Smooth muscle cell (in vitro differentiated cells): ENCODE results near the gene FASTK. TPM values are rescaled to one million over a fixed set of nuclear protein-coding genes. Genes with fewer than 3 reads are reported as not detected.

Source experiments
- DNase-seq: peaks from one replicate; lab custom pipeline; 2025; ENCODE audit not compliant: unreplicated experiment; lab: John Stamatoyannopoulos, UW
- H2AFZ ChIP-seq: fragments of 200-600 bp; sonication (generic); 2 replicates; pipeline ENCODE4 v1.6.0; 2016; ENCODE audit warnings: antibody characterized with exemption, low read depth, mild to moderate bottlenecking
- H3F3A ChIP-seq: fragments of 200-600 bp; sonication (generic); 2 replicates; pipeline ENCODE4 v1.6.0; 2017; ENCODE audit warnings: antibody characterized with exemption, low read depth
- H3K27ac ChIP-seq: fragments of 200-600 bp; sonication (generic); 2 replicates; pipeline ENCODE4 v1.5.1; 2016; ENCODE audit warnings: low read depth, mild to moderate bottlenecking
- H3K27me3 ChIP-seq: fragments of 200-600 bp; sonication (generic); 2 replicates; pipeline ENCODE4 v1.6.1; 2016; ENCODE audit warnings: low read depth, mild to moderate bottlenecking
- H3K36me3 ChIP-seq: fragments of 200-600 bp; sonication (generic); 2 replicates; pipeline ENCODE4 v1.5.1; 2016; ENCODE audit warnings: low read depth
- H3K4me1 ChIP-seq: fragments of 200-600 bp; sonication (generic); 2 replicates; pipeline ENCODE4 v1.5.1; 2016; ENCODE audit warnings: low read depth
- H3K4me2 ChIP-seq: fragments of 200-600 bp; sonication (generic); 2 replicates; pipeline ENCODE4 v1.6.0; 2016; ENCODE audit warnings: mild to moderate bottlenecking
- H3K4me3 ChIP-seq: fragments of 200-600 bp; sonication (generic); 2 replicates; pipeline ENCODE4 v1.5.1; 2016; ENCODE audit warnings: mild to moderate bottlenecking
- H3K79me2 ChIP-seq: fragments of 200-600 bp; sonication (generic); 2 replicates; pipeline ENCODE4 v1.6.0; 2016; ENCODE audit warnings: low read depth, mild to moderate bottlenecking
- H3K9ac ChIP-seq: fragments of 200-600 bp; sonication (generic); 2 replicates; pipeline ENCODE4 v1.6.0; 2016; ENCODE audit warnings: low read depth
- H3K9me3 ChIP-seq: fragments of 200-600 bp; sonication (generic); replicated peaks from 2 replicates; pipeline ENCODE4 v1.5.1; 2016; ENCODE audit warnings: low read depth
- H4K20me1 ChIP-seq: fragments of 200-600 bp; sonication (generic); 2 replicates; pipeline ENCODE4 v1.6.0; 2016; ENCODE audit warnings: low read depth
- WGBS: methylation state at CpG from one replicate; pipeline ENCODE4 v1.1.7; 2016; ENCODE audit warnings: low lambda C conversion rate; 5-methylcytosine and 5-hydroxymethylcytosine counted together
- polyA plus RNA-seq: library from polyadenylated mRNA; unstranded; fragments of >200 nt; fragmentation: Nextera tagmentation; extraction: Ambion mirVana; gene quantifications from 2 replicates; pipeline ENCODE4 v1.2.1, GENCODE V29; 2016
- total RNA-seq: library from RNA; depleted of rRNA; stranded (reverse); fragments of >200 nt; gene quantifications from 2 replicates; pipeline ENCODE4 v1.2.3, GENCODE V29; 2014
- TF ChIP-seq, protein P1 (sequence below): fragments of 200-600 bp; sonication (generic); IDR thresholded peaks from 2 replicates; pipeline ENCODE4 v1.5.1; 2017; ENCODE audit warnings: borderline replicate concordance, mild to moderate bottlenecking, antibody characterized with exemption; ENCODE audit not compliant: insufficient read depth, poor library complexity, severe bottlenecking

Gene FASTK
- total and polyA plus RNA-seq, 2 experiments from 2014 or later: 100 to 177 TPM

DNA sequence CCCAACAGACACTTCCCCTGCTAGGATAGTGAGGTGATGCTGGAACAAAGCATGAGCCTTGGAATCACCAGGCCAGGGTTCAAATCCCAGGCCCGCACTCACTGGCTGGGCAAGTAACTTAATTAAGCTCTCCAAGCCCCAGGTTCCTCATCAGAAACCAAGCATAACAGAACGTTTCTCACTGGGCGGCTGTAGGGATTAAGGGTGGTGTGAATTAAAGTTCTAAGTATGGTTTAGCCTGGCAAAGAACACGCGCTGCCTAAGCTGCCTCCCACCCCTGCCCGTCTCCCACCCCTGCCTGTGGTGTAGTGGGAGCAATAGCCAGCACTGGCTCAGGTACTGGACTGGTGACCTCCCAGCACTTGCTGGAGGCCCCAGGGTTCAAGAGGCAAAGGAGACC lies 15.6 kb downstream of the FASTK start:
- peaks cover 19% of the 10 kb centered on the region for H3K79me2 ChIP-seq
- WGBS: over 99% methylated on average over 5 of the region's 6 CpGs
- H3K27me3 ChIP-seq: no peaks in the 10 kb centered on the region
- no peaks in the 10 kb centered on the region for H3K36me3 ChIP-seq
- no peak overlapping the region for H3K4me3 ChIP-seq
- H4K20me1 ChIP-seq: peaks cover 92% of the 10 kb centered on the region
- no peak overlapping the region for H3K27ac ChIP-seq
- TF ChIP-seq, protein P1, sequence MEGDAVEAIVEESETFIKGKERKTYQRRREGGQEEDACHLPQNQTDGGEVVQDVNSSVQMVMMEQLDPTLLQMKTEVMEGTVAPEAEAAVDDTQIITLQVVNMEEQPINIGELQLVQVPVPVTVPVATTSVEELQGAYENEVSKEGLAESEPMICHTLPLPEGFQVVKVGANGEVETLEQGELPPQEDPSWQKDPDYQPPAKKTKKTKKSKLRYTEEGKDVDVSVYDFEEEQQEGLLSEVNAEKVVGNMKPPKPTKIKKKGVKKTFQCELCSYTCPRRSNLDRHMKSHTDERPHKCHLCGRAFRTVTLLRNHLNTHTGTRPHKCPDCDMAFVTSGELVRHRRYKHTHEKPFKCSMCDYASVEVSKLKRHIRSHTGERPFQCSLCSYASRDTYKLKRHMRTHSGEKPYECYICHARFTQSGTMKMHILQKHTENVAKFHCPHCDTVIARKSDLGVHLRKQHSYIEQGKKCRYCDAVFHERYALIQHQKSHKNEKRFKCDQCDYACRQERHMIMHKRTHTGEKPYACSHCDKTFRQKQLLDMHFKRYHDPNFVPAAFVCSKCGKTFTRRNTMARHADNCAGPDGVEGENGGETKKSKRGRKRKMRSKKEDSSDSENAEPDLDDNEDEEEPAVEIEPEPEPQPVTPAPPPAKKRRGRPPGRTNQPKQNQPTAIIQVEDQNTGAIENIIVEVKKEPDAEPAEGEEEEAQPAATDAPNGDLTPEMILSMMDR: no peak
- no peak overlapping the region for H3K9ac ChIP-seq
- DNase-seq: no peak
- no peak overlapping the region for H3K4me2 ChIP-seq
- H3F3A ChIP-seq: peaks cover 10% of the 10 kb centered on the region
- no peaks in the 10 kb centered on the region for H3K9me3 ChIP-seq
- H2AFZ ChIP-seq: no peak overlapping the region
- H3K4me1 ChIP-seq: peaks cover 25% of the 10 kb centered on the region

DNA sequence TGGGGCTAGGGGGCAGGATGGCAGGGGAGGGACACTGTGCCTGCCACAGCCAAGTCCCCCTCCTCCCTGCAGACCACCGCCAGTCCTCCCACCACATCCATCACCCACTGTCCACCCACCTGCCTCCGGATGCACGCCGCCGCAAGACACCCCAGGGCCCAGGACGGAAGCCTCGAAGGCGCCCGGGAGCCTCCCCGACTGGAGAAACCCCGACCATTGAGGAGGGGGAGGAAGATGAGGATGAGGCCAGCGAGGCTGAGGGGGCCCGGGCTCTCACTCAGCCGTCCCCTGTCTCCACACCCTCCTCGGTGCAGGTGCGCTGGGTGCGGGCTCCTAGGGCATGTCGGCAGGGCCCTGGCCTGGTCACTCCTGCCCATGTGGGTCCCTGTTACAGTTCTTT lies 16.2 kb downstream of the FASTK start:
- peaks cover 21% of the 10 kb centered on the region for H3K79me2 ChIP-seq
- WGBS: 94% methylated on average over 18 of the region's 18 CpGs
- H3K27ac ChIP-seq: no peak overlapping the region
- H3K4me3 ChIP-seq: no peak overlapping the region
- no peaks in the 10 kb centered on the region for H3K9me3 ChIP-seq
- peaks cover 25% of the 10 kb centered on the region for H3K4me1 ChIP-seq
- H3K4me2 ChIP-seq: no peak overlapping the region
- H3K27me3 ChIP-seq: no peaks in the 10 kb centered on the region
- no peaks in the 10 kb centered on the region for H3K36me3 ChIP-seq
- no peak overlapping the region for H2AFZ ChIP-seq
- H3K9ac ChIP-seq: no peak overlapping the region
- DNase-seq: no peak
- H3F3A ChIP-seq: peaks cover 10% of the 10 kb centered on the region
- H4K20me1 ChIP-seq: peaks cover 87% of the 10 kb centered on the region
- TF ChIP-seq, protein P1: no peak

DNA sequence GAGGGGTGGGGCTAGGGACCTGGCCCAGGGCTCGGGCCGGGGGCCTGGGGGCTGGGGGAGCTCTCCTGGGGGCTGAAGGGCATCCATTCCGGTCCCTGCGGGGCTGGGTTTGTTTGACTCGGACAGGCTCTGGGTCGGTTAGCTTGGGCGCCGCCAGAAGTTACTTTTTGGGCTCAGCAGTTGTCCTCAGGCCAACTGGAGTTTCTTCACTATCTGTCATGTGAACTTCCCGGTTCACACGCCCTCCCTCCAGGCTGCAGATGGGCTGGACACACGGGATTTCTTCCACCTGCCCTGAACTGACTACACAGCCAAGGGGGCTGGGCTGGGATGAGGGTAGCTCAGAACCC lies 17.4 kb downstream of the FASTK start:
- Histone ChIP-seq H3K27ac (peak overlapping the region; percentile 95), H3K27me3 (no peaks in the 10 kb centered on the region), H2AFZ (no peak overlapping the region), H3K9ac (no peak overlapping the region), H4K20me1 (peaks cover 80% of the 10 kb centered on the region), H3K79me2 (peaks cover 21% of the 10 kb centered on the region), H3K4me2 (peak overlapping the region; percentile 94), H3F3A (peaks cover 10% of the 10 kb centered on the region), H3K4me1 (peaks cover 28% of the 10 kb centered on the region), H3K9me3 (no peaks in the 10 kb centered on the region), H3K4me3 (peak overlapping the region; percentile 46), H3K36me3 (no peaks in the 10 kb centered on the region)
- TF ChIP-seq, protein P1: no peak
- 12% methylated on average over 11 of the region's 11 CpGs for WGBS
- DNase-seq: no peak

DNA sequence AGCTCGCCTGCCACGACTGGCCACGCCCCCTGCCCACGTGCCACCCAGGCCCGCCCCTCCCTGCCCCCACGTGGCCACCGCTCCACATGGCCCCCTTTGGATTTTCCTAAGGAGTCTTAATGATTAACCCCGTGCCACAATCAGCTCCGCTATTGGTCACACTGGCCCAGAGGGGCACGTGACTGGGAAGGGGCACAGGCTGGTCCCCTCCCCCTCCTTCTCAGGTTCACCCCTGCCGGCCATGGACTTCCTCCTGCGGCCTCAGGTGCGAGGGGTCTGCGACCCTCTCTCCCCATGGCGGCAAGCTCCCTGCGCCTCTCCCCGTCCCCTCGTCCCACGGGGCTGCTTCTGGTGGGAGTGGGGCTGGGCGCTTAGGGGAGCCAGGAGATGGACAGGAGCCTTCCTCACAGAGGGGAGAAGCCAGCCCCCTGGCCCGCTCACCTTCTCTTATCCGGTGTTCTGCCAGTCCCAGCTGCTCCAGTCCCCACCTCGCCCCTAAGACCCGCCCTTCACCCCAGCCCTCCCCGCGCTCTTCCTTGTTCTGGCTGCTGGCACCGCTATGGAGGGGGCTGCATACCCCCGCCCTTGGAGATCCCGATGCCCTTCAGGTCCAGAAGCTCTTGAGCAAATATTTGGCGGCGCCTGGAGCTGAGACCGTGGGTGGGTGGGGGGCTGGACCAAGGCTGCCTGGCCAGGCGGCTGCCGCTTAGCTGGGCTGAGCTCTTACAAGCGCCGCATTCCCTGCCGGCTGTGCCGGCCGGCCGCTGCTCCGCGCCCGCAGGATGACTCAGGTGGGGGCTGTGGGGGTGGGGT lies 18.0 kb downstream of the FASTK start:
- Histone ChIP-seq H3K27me3 (no peaks in the 10 kb centered on the region), H3K36me3 (no peaks in the 10 kb centered on the region), H3K4me3 (peak overlapping the region; percentile 46), H4K20me1 (peaks cover 74% of the 10 kb centered on the region), H2AFZ (no peak overlapping the region), H3K9me3 (no peaks in the 10 kb centered on the region), H3F3A (peaks cover 10% of the 10 kb centered on the region), H3K4me1 (peaks cover 28% of the 10 kb centered on the region), H3K27ac (peak overlapping the region; percentile 95), H3K9ac (peak overlapping the region; percentile 68), H3K4me2 (peak overlapping the region; percentile 94), H3K79me2 (peaks cover 21% of the 10 kb centered on the region)
- 6% methylated on average over 43 of the region's 43 CpGs for WGBS
- TF ChIP-seq, protein P1: no peak
- DNase-seq: peak; percentile 56
